GM12878 (cell line): ENCODE measurements around the gene SSH2. TPM values are rescaled to one million over a fixed set of nuclear protein-coding genes. Genes with fewer than 3 reads are reported as not detected.

Source experiments
- ATAC-seq: fragments of 200-7000 bp; cut with Tn5 transposase; 3 replicates; pipeline ENCODE4 v1.9.1; 2020; ENCODE audit warnings: mild to moderate bottlenecking, moderate library complexity
- BruUV-seq: library from RNA; stranded (reverse); fragments of 400-500 nt; replicated peaks from 2 replicates; lab custom pipeline; 2021; lab: Mats Ljungman, UMichigan
- CTCF ChIA-PET: fragments of 300-600 bp; sonication (Branson Sonifier 250); formaldehyde crosslinking; extraction: SDS; loops from one replicate; lab custom pipeline; 2021; ENCODE audit warnings: inconsistent platforms; lab: Yijun Ruan, JAX
- POLR2A ChIA-PET: fragments of 350-600 bp; formaldehyde crosslinking; extraction: SDS; loops from one replicate; lab custom pipeline; 2021; ENCODE audit warnings: inconsistent platforms; lab: Charles Lee
- RAD21 ChIA-PET: fragments of 300-600 bp; sonication (Branson Sonifier 250); formaldehyde crosslinking; loops from one replicate; lab custom pipeline; 2023; ENCODE audit warnings: antibody characterized with exemption; ENCODE audit not compliant: unreplicated experiment; lab: Charles Lee
- SMC1A ChIA-PET: fragments of 300-600 bp; sonication (Branson Sonifier 250); formaldehyde crosslinking; loops from one replicate; lab custom pipeline; 2023; ENCODE audit not compliant: unreplicated experiment, uncharacterized antibody; lab: Charles Lee
- DNase-seq: peaks from one replicate; pipeline ENCODE4 v3.0.0-alpha.2; 2011; ENCODE audit warnings: low read depth, low spot score
- FAIRE-seq: peaks from 3 replicates; lab custom pipeline; 2011; peaks lifted over from hg19 to GRCh38; lab: Jason Lieb, UNC
- H2AFZ ChIP-seq: 2 replicates; pipeline ENCODE4 v1.6.0; 2011; ENCODE audit warnings: low read depth, low read length, control low read depth; ENCODE audit not compliant: control insufficient read depth
- H3K27ac ChIP-seq: 2 replicates; pipeline ENCODE4 v1.5.1; 2011; ENCODE audit warnings: control low read depth; ENCODE audit not compliant: control insufficient read depth, insufficient read depth
- H3K27me3 ChIP-seq, 2 experiments: replicated peaks in 1 of 2; 2 replicates each; pipeline versions ENCODE4 v1.6.0 to v1.6.1; 2011; ENCODE audit warnings: low read length in 1 of 2; ENCODE audit not compliant: control insufficient read depth in 2 of 2, insufficient read depth in 2 of 2
- H3K36me3 ChIP-seq, 2 experiments: 2 replicates each; pipeline ENCODE4 v1.5.1; 2011; ENCODE audit warnings: low read length in 1 of 2; ENCODE audit not compliant: control insufficient read depth in 2 of 2, insufficient read depth in 2 of 2
- H3K4me1 ChIP-seq: 2 replicates; pipeline ENCODE4 v1.6.1; 2011; ENCODE audit warnings: mild to moderate bottlenecking, low read length, moderate library complexity, mixed read lengths; ENCODE audit not compliant: control insufficient read depth, insufficient read depth
- H3K4me2 ChIP-seq: 2 replicates; pipeline ENCODE4 v1.6.0; 2011; ENCODE audit warnings: control low read depth; ENCODE audit not compliant: control insufficient read depth, insufficient read depth
- H3K4me3 ChIP-seq: fragments of 200-600 bp; sonication (generic); 2 replicates; pipeline ENCODE4 v1.5.1; 2016
- H3K79me2 ChIP-seq: 2 replicates; pipeline ENCODE4 v1.6.0; 2011; ENCODE audit warnings: low read length; ENCODE audit not compliant: control insufficient read depth, insufficient read depth
- H3K9ac ChIP-seq: 2 replicates; pipeline ENCODE4 v1.8.0; 2011; ENCODE audit warnings: low read length, control low read depth, mixed read lengths; ENCODE audit not compliant: control insufficient read depth, insufficient read depth
- H3K9me3 ChIP-seq: replicated peaks from 3 replicates; pipeline ENCODE4 v1.5.1; 2011; ENCODE audit warnings: mild to moderate bottlenecking, low read length; ENCODE audit not compliant: control insufficient read depth, insufficient read depth
- H4K20me1 ChIP-seq: 2 replicates; pipeline ENCODE4 v1.6.0; 2011; ENCODE audit not compliant: control insufficient read depth, insufficient read depth
- CREM ChIP-seq: IDR thresholded peaks from 2 replicates; pipeline ENCODE4 v1.6.1; 2014; ENCODE audit warnings: antibody characterized with exemption, low read depth
- CTCF ChIP-seq, 3 experiments: IDR thresholded peaks in 2 of 3; conservative IDR thresholded peaks in 1 of 3; 2 replicates each; pipeline ENCODE4 v1.5.1; 2011; ENCODE audit warnings: low read depth in 3 of 3, low read length in 3 of 3, mild to moderate bottlenecking in 3 of 3, control low read depth in 2 of 3, moderate library complexity in 2 of 3, inconsistent platforms in 1 of 3, mixed read lengths in 1 of 3; ENCODE audit not compliant: control insufficient read depth in 2 of 3, insufficient read depth in 1 of 3; ENCODE audit errors: extremely low read depth in 1 of 3
- DPF2 ChIP-seq: fragments of 450-650 bp; IDR thresholded peaks from 2 replicates; pipeline ENCODE4 v1.6.1; 2017; ENCODE audit warnings: mild to moderate bottlenecking
- HDAC6 ChIP-seq: fragments of 200-600 bp; sonication (generic); IDR thresholded peaks from one replicate; pipeline ENCODE4 v1.8.0; 2017; ENCODE audit warnings: antibody characterized with exemption; ENCODE audit not compliant: unreplicated experiment
- LARP7 ChIP-seq: fragments of 450-650 bp; IDR thresholded peaks from 2 replicates; pipeline ENCODE4 v1.6.1; 2017; ENCODE audit warnings: mild to moderate bottlenecking
- MAX ChIP-seq: IDR thresholded peaks from 2 replicates; pipeline ENCODE4 v1.6.1; 2012; ENCODE audit warnings: low read depth, low read length, improper control_type of control experiment
- MXI1 ChIP-seq: fragments of 150-350 bp; IDR thresholded peaks from 2 replicates; pipeline ENCODE4 v1.6.1; 2011; ENCODE audit warnings: low read depth, mild to moderate bottlenecking, inconsistent platforms, low read length, improper control_type of control experiment
- MYC ChIP-seq: IDR thresholded peaks from 2 replicates; pipeline ENCODE4 v1.6.1; 2011; ENCODE audit warnings: mild to moderate bottlenecking, low read length, moderate library complexity, inconsistent platforms; ENCODE audit not compliant: insufficient read depth, insufficient replicate concordance, insufficient read length, severe bottlenecking
- NFYA ChIP-seq: IDR thresholded peaks from 2 replicates; pipeline ENCODE4 v1.6.1; 2011; ENCODE audit warnings: low read depth, mild to moderate bottlenecking, low read length, improper control_type of control experiment, borderline replicate concordance
- POLR2A ChIP-seq: IDR thresholded peaks from 2 replicates; pipeline ENCODE4 v1.6.1; 2011; ENCODE audit warnings: low read depth, mild to moderate bottlenecking, low read length
- RAD21 ChIP-seq: IDR thresholded peaks from 2 replicates; pipeline ENCODE4 v1.6.1; 2011; ENCODE audit warnings: mild to moderate bottlenecking, low read depth, low read length, moderate library complexity; ENCODE audit not compliant: insufficient read depth
- REST ChIP-seq: IDR thresholded peaks from 2 replicates; pipeline ENCODE4 v1.6.1; 2012; ENCODE audit warnings: mild to moderate bottlenecking, low read depth, low read length
- SMAD5 ChIP-seq: IDR thresholded peaks from 2 replicates; pipeline ENCODE4 v1.6.1; 2016; ENCODE audit warnings: antibody characterized with exemption, low read depth
- TAF1 ChIP-seq: IDR thresholded peaks from 2 replicates; pipeline ENCODE4 v1.6.1; 2011; ENCODE audit warnings: mild to moderate bottlenecking, low read depth, low read length, borderline replicate concordance
- USF1 ChIP-seq: IDR thresholded peaks from 2 replicates; pipeline ENCODE4 v1.6.1; 2011; ENCODE audit warnings: borderline replicate concordance, low read depth, mild to moderate bottlenecking, moderate library complexity, mixed read lengths, low read length; ENCODE audit not compliant: insufficient read depth; ENCODE audit errors: extremely low read length
- WGBS: methylation state at CpG from one replicate; pipeline ENCODE4 v1.1.6; 2016; ENCODE audit warnings: low lambda C conversion rate; ENCODE audit not compliant: insufficient replicate concordance, insufficient coverage; ENCODE audit errors: missing lambda C conversion rate; 5-methylcytosine and 5-hydroxymethylcytosine counted together
- in situ Hi-C: fragments of 300-500 bp; cut with MboI; formaldehyde crosslinking; loops from 9 replicates; pipeline ENCODE4 v1.14.3; 2018; ENCODE audit warnings: mixed read lengths
- intact Hi-C: fragments of 100-400 bp; cut with micrococcal nuclease; formaldehyde crosslinking; loops from one replicate; pipeline ENCODE4 v1.14.2; 2022; ENCODE audit not compliant: unreplicated experiment
- polyA plus RNA-seq, 11 experiments: library from polyadenylated mRNA; depleted of rRNA in 4 of 11; unstranded in 6 of 11; stranded (reverse) in 5 of 11; fragments of >200 nt; fragmentation: Nextera tagmentation in 4 of 11; fragmentation: Illumina TruSeq in 1 of 11; extraction: Ambion mirVana in 4 of 11; extraction: Trizol in 1 of 11; gene quantifications; 1 replicate in 1 of 11; 2 replicates in 10 of 11; pipeline versions ENCODE4 v1.2.1 to v1.2.3, GENCODE V29; 2011 to 2016; ENCODE audit warnings: inconsistent platforms in 2 of 11, missing spikeins in 2 of 11, low read depth in 1 of 11
- total RNA-seq, 4 experiments: library from RNA; depleted of rRNA in 3 of 4; stranded (reverse); fragments of >200 nt in 3 of 4; fragmentation: Illumina TruSeq in 1 of 4; extraction: Trizol in 1 of 4; gene quantifications; 2 replicates each; pipeline versions ENCODE4 v1.2.1 to v1.2.3, GENCODE V29; 2013 to 2021

The SSH2 gene
- total and polyA plus RNA-seq, 10 of the 15 experiments (the other 5 are each of a cell fraction or from before 2014, with no cell fraction given) = 9.3 to 65.9 (median 34.0) TPM

- Histone ChIP-seq H3K9me3 (no peaks in the 10 kb centered on the region; the same call in 2 of the 3 replicates), H3K4me1 (peaks cover 38% of the 10 kb centered on the region), H3K4me3 (peak overlapping the region; percentile 30; the same call in 1 of the 2 replicates), H2AFZ (peak overlapping the region; percentile 78), H3K27ac (no peak overlapping the region), H3K36me3 (no peaks in the 10 kb centered on the region), H3K9ac (no peak overlapping the region), H3K79me2 (no peaks in the 10 kb centered on the region), H3K4me2 (peak overlapping the region; percentile 53), H3K27me3 (peaks cover 4 to 6% of the 10 kb centered on the region in 2 experiments; a peak in 3 of 4 replicates), H4K20me1 (no peaks in the 10 kb centered on the region; the same call in 1 of the 2 replicates)
- CTCF ChIA-PET = interaction anchor here (0.5 to 7.1 kb wide), 17 partner anchors 8 to 314 kb away, joined by 3 to 82 read pairs (median 4); partner anchors contain the start of gene ANKRD13B
- DNase-seq (no peak), FAIRE-seq (peak; percentile 23), ATAC-seq (peak; percentile 67)
- no TSS peak for BruUV-seq
- RAD21 ChIA-PET = interaction anchor here (0.9 to 3.1 kb wide), 8 partner anchors 19 to 243 kb away, joined by 3 to 20 read pairs (median 4); partner anchors contain the start of gene ANKRD13B
- 4% methylated on average over 41 of the region's 50 CpGs for WGBS
- in situ Hi-C loops (no loop called here), intact Hi-C loops (loop anchor here (1.0 to 10.0 kb wide), 3 partner anchors 33 to 321 kb away; partner anchors contain the start of gene SSH2)
- SMC1A ChIA-PET = interaction anchor here (0.8 to 1.4 kb wide), 3 partner anchors 30 to 34 kb away, joined by 3 read pairs; no protein-coding TSS in a partner anchor
- POLR2A ChIA-PET = interaction anchor here (0.6 to 1.5 kb wide), 3 partner anchors 21 to 55 kb away, joined by 3 to 5 read pairs (median 4); partner anchors contain the start of gene ANKRD13B
- TF ChIP-seq MAX (peak; percentile 71; the same call in 1 of the 2 replicates), TAF1 (no peak), MXI1 (peak; percentile 63), DPF2 (0 out of 2 replicates have a peak, but pooled peaks have one; percentile 28), POLR2A (no peak), CREM (0 out of 2 replicates have a peak, but pooled peaks have one; percentile 27), REST (peak; percentile 66), USF1 (peak; percentile 28), CTCF (IDR thresholded peaks at IDR 0.05 in 2 of 3, conservative IDR thresholded peaks at IDR 0.05 in 1 of 3; ENCODE audit: control insufficient read depth in 2 of 3, extremely low read depth in 1 of 3, insufficient read depth in 1 of 3, low read depth in 3 of 3, low read length in 3 of 3) (peak; percentile 77 to 90 (median 82); a peak in 5 of 6 replicates), NFYA (no peak), SMAD5 (no peak), HDAC6 (no peak), MYC (no peak), LARP7 (0 out of 2 replicates have a peak, but pooled peaks have one; percentile 45), RAD21 (peak; percentile 52)
Measured at GRCh38 chr17:29613352-29613837, 316.6 kb downstream of the SSH2 start.
